NCI-H510A treated with DMSO at 0.1 percent for 48 hours (cell line): Measurements from ENCODE around the gene ATP11A.

Source experiments
- DNase-seq: peaks from one replicate; lab custom pipeline; 2025; lab: John Stamatoyannopoulos, UW

The ATP11A gene

GRCh38 chr13:112725346-112726015 is 35.6 kb downstream of the ATP11A start:
- DNase-seq: peak; percentile 77

DNA sequence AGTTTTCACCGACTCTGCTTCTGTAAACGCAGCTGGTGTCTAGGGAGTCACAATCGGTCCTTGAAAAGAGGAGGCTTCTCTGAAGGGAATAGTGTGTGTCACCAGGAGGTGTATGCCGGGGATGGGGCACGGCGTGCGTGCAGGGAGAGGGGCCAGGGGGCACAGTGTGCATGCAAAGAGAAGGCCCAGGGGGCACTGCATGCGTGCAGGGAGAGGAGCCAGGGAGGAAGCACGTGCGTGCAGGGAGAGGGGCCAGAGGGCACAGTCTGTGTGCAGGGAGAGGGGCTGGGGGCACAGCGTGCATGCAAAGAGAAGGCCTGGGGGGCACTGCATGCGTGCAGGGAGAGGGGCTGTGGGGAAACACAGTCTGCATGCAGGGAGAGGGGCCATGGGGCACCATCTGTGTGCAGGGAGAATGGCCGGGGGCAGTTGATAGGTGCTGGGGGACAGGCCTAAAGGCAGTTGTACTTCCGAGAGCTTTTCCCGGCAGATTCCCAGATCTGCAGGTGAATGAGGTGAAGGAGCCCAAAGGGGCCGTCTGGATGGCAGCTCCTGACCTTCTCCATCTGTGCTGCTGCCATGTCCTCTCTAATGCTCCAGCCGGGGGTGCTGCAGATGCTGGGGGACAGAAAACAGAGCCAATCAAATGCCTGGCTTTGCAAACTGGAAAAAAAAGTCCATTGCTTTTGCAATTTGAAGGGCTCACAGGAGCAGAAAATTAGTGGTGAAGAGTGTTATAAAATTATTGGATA is 36.4 kb downstream of the ATP11A start:
- DNase-seq: peak; percentile 50

DNA sequence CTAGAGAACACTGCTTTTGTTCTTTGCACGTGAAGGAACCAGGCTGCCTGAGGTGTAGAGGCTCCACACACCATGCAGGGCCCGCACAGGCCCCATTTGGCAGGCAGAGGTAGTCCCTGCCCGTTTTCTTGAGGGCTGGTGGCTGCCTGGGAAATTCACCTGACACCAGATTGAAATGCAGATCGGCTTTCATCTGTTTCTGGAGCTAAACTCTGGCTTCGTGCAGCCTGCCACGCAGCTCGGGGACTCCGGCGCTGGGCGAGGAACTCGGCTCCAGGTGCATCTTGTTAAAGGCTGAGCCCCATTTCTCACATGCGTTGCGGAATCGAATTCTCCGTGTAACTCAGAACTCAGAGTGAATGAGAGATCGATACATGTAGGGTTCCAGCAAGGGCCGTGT is 37.7 kb downstream of the ATP11A start:
- DNase-seq: no peak

DNA sequence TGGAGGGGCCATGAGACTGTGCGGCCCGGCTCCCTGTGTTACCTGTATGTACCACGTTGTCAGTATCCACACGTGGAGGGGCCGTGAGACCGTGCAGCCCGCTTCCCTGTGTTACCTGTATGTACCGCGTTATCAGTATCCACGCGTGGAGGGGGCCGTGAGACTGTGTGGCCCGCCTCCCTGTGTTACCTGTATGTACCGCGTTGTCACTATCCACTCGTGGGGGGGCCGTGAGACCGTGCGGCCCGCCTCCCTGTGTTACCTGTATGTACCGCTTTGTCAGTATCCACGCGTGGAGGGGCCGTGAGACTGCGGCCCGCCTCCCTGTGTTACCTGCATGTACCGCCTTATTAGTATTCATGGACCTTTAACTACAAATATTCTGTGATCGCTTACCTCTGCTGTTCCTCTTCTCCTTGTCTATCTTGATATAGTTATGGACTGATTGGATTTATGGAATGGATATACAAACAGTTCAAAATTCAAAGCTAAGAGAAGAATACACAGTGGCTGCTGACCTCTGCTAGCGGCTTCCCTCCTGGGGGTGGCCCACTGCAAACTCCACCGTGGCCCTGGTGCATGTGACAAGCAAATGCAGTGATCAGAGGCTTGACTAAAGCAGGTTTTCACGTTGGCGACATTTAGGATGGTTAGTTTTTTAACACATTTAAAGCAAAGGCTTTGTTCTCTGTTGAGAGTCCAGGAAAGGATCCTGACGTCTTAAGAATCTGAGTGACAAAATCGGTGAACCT is 38.7 kb downstream of the ATP11A start:
- no peak for DNase-seq

- DNase-seq: no peak
These were observed 39.6 kb downstream of the ATP11A start for GRCh38 chr13:112729408-112729807.

- no peak for DNase-seq
These were observed 40.4 kb downstream of the ATP11A start for GRCh38 chr13:112730157-112730671.

GRCh38 chr13:112731667-112732616 is 42.1 kb downstream of the ATP11A start:
- DNase-seq: no peak

GRCh38 chr13:112732679-112733078 is 42.8 kb downstream of the ATP11A start:
- DNase-seq: no peak

GRCh38 chr13:112733112-112733511 is 43.3 kb downstream of the ATP11A start:
- peak; percentile 53 for DNase-seq

DNA sequence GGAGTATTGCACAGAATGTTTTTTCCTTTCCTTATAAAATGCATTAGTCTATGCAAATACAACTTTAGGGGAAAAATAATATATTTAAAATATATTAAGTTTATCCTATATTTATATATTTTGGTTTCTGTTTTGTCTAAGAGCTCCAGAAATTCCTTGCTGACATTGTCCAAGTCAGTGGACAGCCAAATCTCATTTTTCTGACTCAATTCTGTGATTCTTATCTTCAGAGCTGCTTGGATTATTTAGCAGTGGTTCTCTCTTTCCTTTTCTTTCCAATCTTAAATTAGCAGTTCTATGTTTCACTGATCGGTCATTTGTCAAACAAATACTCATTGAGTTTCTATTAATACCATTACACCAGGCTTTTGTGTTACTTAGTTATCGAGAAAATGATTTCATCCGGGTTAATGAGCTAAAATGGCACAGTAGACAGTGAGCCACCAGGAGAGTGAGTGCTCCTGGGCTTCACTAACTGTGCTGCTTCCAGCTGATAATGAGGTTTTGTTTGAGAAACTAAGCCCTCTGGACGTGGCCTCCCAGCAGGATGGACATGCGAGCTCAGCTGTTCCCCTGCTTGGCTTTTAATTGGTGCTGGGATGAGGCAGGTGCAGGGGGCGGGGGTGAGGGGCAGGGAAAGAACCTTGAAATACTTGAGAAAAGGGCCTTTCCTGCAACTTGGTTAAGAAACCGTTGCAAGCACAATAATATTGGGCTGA is 44.0 kb downstream of the ATP11A start:
- peak; percentile 54 for DNase-seq

GRCh38 chr13:112734696-112735547 is 45.1 kb downstream of the ATP11A start:
- DNase-seq: no peak

- peak; percentile 37 for DNase-seq
These were observed 46.0 kb downstream of the ATP11A start for GRCh38 chr13:112735791-112736190.

- DNase-seq: no peak
These were observed 47.5 kb downstream of the ATP11A start for GRCh38 chr13:112737294-112737693.

GRCh38 chr13:112738606-112739005 is 48.8 kb downstream of the ATP11A start:
- no peak for DNase-seq

GRCh38 chr13:112740502-112741131 is 50.8 kb downstream of the ATP11A start:
- no peak for DNase-seq

GRCh38 chr13:112741185-112741755 is 51.4 kb downstream of the ATP11A start:
- no peak for DNase-seq

- DNase-seq: no peak
These were observed 52.2 kb downstream of the ATP11A start for GRCh38 chr13:112741835-112742570.

DNA sequence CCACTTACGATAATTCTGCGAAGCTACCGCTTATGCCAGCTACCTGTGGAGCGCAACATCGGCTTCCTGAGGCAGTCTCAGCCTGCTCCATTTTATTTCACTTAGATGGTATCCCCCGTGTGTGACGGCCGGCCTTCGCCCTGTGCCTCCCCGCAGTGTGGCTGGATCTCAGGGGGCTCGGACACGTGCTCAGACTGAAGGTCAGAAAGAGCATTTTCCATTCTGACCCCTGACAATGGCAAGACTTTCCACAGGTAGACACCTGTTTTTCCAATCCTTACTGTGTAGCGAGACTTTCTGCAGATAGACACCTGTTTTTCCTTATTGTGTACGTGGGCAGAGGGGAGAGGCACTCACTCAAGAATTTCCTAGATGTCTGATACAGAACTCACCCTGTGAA is 52.7 kb downstream of the ATP11A start:
- no peak for DNase-seq
